ENCODE results near the gene MANSC1.

Gene MANSC1

GRCh38 chr12:12326262-12326661 is 23.8 kb downstream of the MANSC1 start:
- Histone ChIP-seq H3K9ac (ENCODE audit: low read length) (no peak overlapping the region), H2BK5ac (ENCODE audit: low read depth, low read length, poor library complexity) (no peak overlapping the region), H3K79me2 (ENCODE audit: control insufficient read depth, insufficient read depth, low read length, poor library complexity) (no peaks in the 10 kb centered on the region), H2AFZ (ENCODE audit: insufficient read depth, low read length, poor library complexity) (no peak overlapping the region), H4K12ac (ENCODE audit: low read depth, low read length) (no peak overlapping the region), H3K4me1 (ENCODE audit: control insufficient read depth in 1 of 2, insufficient read depth in 2 of 2, low read length in 2 of 2) (peaks cover under 1 to 2% of the 10 kb centered on the region in 2 experiments), H3K18ac (ENCODE audit: low read length) (no peak overlapping the region), H2BK120ac (ENCODE audit: insufficient read depth, low read length, poor library complexity) (no peak overlapping the region), H3K9me3 (ENCODE audit: insufficient read depth, low read depth, low read length) (no peaks in the 10 kb centered on the region), H3K23ac (ENCODE audit: low read length) (no peak overlapping the region), H3K14ac (ENCODE audit: low read length) (no peak overlapping the region), H2AK5ac (ENCODE audit: low read length) (no peak overlapping the region), H3K27me3 (ENCODE audit: insufficient read depth, low read length) (no peaks in the 10 kb centered on the region), H3K4me2 (ENCODE audit: low read length) (no peak overlapping the region), H3K27ac (ENCODE audit: low read depth, low read length) (no peak overlapping the region), H4K91ac (ENCODE audit: low read depth, low read length) (no peak overlapping the region), H4K8ac (ENCODE audit: low read depth, low read length) (no peak overlapping the region), H3K4me3 (ENCODE audit: low read depth, low read length) (no peak overlapping the region), H3K79me1 (ENCODE audit: low read length) (no peaks in the 10 kb centered on the region), H3K4ac (ENCODE audit: low read depth, low read length) (no peak overlapping the region), H2BK12ac (ENCODE audit: low read length) (no peak overlapping the region), H3K36me3 (ENCODE audit: control insufficient read depth in 1 of 2, insufficient read depth in 2 of 2, low read length in 2 of 2) (no peaks in the 10 kb centered on the region)
- no CpG with 5 or more reads among the region's 3 CpGs for WGBS (ENCODE audit: extremely low coverage, insufficient coverage, insufficient read length)
- no peak for DNase-seq

- Histone ChIP-seq H3K23ac (ENCODE audit: low read length) (no peak overlapping the region), H3K9ac (ENCODE audit: low read length) (no peak overlapping the region), H2BK120ac (ENCODE audit: insufficient read depth, low read length, poor library complexity) (no peak overlapping the region), H3K79me2 (ENCODE audit: control insufficient read depth, insufficient read depth, low read length, poor library complexity) (no peaks in the 10 kb centered on the region), H3K4me3 (ENCODE audit: low read depth, low read length) (no peak overlapping the region), H3K14ac (ENCODE audit: low read length) (no peak overlapping the region), H3K4ac (ENCODE audit: low read depth, low read length) (no peak overlapping the region), H2BK12ac (ENCODE audit: low read length) (no peak overlapping the region), H3K79me1 (ENCODE audit: low read length) (no peaks in the 10 kb centered on the region), H2AFZ (ENCODE audit: insufficient read depth, low read length, poor library complexity) (no peak overlapping the region), H3K36me3 (ENCODE audit: control insufficient read depth in 1 of 2, insufficient read depth in 2 of 2, low read length in 2 of 2) (no peaks in the 10 kb centered on the region), H3K4me1 (ENCODE audit: control insufficient read depth in 1 of 2, insufficient read depth in 2 of 2, low read length in 2 of 2) (peaks cover 0 to 2% of the 10 kb centered on the region in 2 experiments), H2BK5ac (ENCODE audit: low read depth, low read length, poor library complexity) (no peak overlapping the region), H4K91ac (ENCODE audit: low read depth, low read length) (no peak overlapping the region), H3K9me3 (ENCODE audit: insufficient read depth, low read depth, low read length) (no peaks in the 10 kb centered on the region), H2AK5ac (ENCODE audit: low read length) (no peak overlapping the region), H3K27ac (ENCODE audit: low read depth, low read length) (no peak overlapping the region), H3K27me3 (ENCODE audit: insufficient read depth, low read length) (no peaks in the 10 kb centered on the region), H3K18ac (ENCODE audit: low read length) (no peak overlapping the region), H3K4me2 (ENCODE audit: low read length) (no peak overlapping the region), H4K12ac (ENCODE audit: low read depth, low read length) (no peak overlapping the region), H4K8ac (ENCODE audit: low read depth, low read length) (no peak overlapping the region)
- DNase-seq, result no peak
- no CpG with 5 or more reads among the region's 9 CpGs for WGBS (ENCODE audit: extremely low coverage, insufficient coverage, insufficient read length)
These were observed 26.5 kb downstream of the MANSC1 start for GRCh38 chr12:12323591-12323990.

- no peaks in the 10 kb centered on the region for H3K9me3 ChIP-seq (ENCODE audit: insufficient read depth, low read depth, low read length)
- no peak overlapping the region for H3K27ac ChIP-seq (ENCODE audit: low read depth, low read length)
- H4K91ac ChIP-seq (ENCODE audit: low read depth, low read length), result no peak overlapping the region
- 76% methylated on average over 1 of the region's 4 CpGs for WGBS (ENCODE audit: extremely low coverage, insufficient coverage, insufficient read length)
- H4K8ac ChIP-seq (ENCODE audit: low read depth, low read length), result no peak overlapping the region
- H2AK5ac ChIP-seq (ENCODE audit: low read length), result no peak overlapping the region
- no peak for DNase-seq
- no peak overlapping the region for H2BK120ac ChIP-seq (ENCODE audit: insufficient read depth, low read length, poor library complexity)
- peaks cover 0 to 2% of the 10 kb centered on the region in 2 experiments for H3K4me1 ChIP-seq (ENCODE audit: control insufficient read depth in 1 of 2, insufficient read depth in 2 of 2, low read length in 2 of 2)
- no peak overlapping the region for H2AFZ ChIP-seq (ENCODE audit: insufficient read depth, low read length, poor library complexity)
- H4K12ac ChIP-seq (ENCODE audit: low read depth, low read length), result no peak overlapping the region
- no peak overlapping the region for H3K4me2 ChIP-seq (ENCODE audit: low read length)
- no peaks in the 10 kb centered on the region for H3K79me1 ChIP-seq (ENCODE audit: low read length)
- H3K79me2 ChIP-seq (ENCODE audit: control insufficient read depth, insufficient read depth, low read length, poor library complexity), result no peaks in the 10 kb centered on the region
- no peak overlapping the region for H3K23ac ChIP-seq (ENCODE audit: low read length)
- no peaks in the 10 kb centered on the region for H3K36me3 ChIP-seq (ENCODE audit: control insufficient read depth in 1 of 2, insufficient read depth in 2 of 2, low read length in 2 of 2)
- H2BK12ac ChIP-seq (ENCODE audit: low read length), result no peak overlapping the region
- no peak overlapping the region for H3K18ac ChIP-seq (ENCODE audit: low read length)
- H2BK5ac ChIP-seq (ENCODE audit: low read depth, low read length, poor library complexity), result no peak overlapping the region
- H3K9ac ChIP-seq (ENCODE audit: low read length), result no peak overlapping the region
- no peak overlapping the region for H3K4me3 ChIP-seq (ENCODE audit: low read depth, low read length)
- H3K4ac ChIP-seq (ENCODE audit: low read depth, low read length), result no peak overlapping the region
- no peak overlapping the region for H3K14ac ChIP-seq (ENCODE audit: low read length)
- H3K27me3 ChIP-seq (ENCODE audit: insufficient read depth, low read length), result no peaks in the 10 kb centered on the region
These were observed 26.9 kb downstream of the MANSC1 start for GRCh38 chr12:12323118-12323517.

GRCh38 chr12:12319451-12320183 is 30.4 kb downstream of the MANSC1 start:
- Histone ChIP-seq H3K79me2 (ENCODE audit: control insufficient read depth, insufficient read depth, low read length, poor library complexity) (no peaks in the 10 kb centered on the region), H3K18ac (ENCODE audit: low read length) (no peak overlapping the region), H3K4me2 (ENCODE audit: low read length) (no peak overlapping the region), H4K12ac (ENCODE audit: low read depth, low read length) (no peak overlapping the region), H4K8ac (ENCODE audit: low read depth, low read length) (no peak overlapping the region), H2AFZ (ENCODE audit: insufficient read depth, low read length, poor library complexity) (no peak overlapping the region), H3K4me1 (ENCODE audit: control insufficient read depth in 1 of 2, insufficient read depth in 2 of 2, low read length in 2 of 2) (peaks cover 0 to 2% of the 10 kb centered on the region in 2 experiments), H3K23ac (ENCODE audit: low read length) (no peak overlapping the region), H3K4ac (ENCODE audit: low read depth, low read length) (no peak overlapping the region), H3K9ac (ENCODE audit: low read length) (no peak overlapping the region), H4K91ac (ENCODE audit: low read depth, low read length) (no peak overlapping the region), H3K9me3 (ENCODE audit: insufficient read depth, low read depth, low read length) (no peaks in the 10 kb centered on the region), H3K27ac (ENCODE audit: low read depth, low read length) (no peak overlapping the region), H3K27me3 (ENCODE audit: insufficient read depth, low read length) (no peaks in the 10 kb centered on the region), H3K36me3 (ENCODE audit: control insufficient read depth in 1 of 2, insufficient read depth in 2 of 2, low read length in 2 of 2) (no peaks in the 10 kb centered on the region), H2BK5ac (ENCODE audit: low read depth, low read length, poor library complexity) (no peak overlapping the region), H3K4me3 (ENCODE audit: low read depth, low read length) (no peak overlapping the region), H2AK5ac (ENCODE audit: low read length) (no peak overlapping the region), H2BK12ac (ENCODE audit: low read length) (no peak overlapping the region), H3K79me1 (ENCODE audit: low read length) (no peaks in the 10 kb centered on the region), H3K14ac (ENCODE audit: low read length) (no peak overlapping the region), H2BK120ac (ENCODE audit: insufficient read depth, low read length, poor library complexity) (no peak overlapping the region)
- DNase-seq, result no peak
- WGBS (ENCODE audit: extremely low coverage, insufficient coverage, insufficient read length), result no CpG with 5 or more reads among the region's 9 CpGs
